NCI-H748 treated with DMSO at 0.1 percent for 48 hours (cell line): ENCODE data around the gene PTCD3.
A peak's percentile ranks its signal among the peaks of the same experiment; 100 is the strongest.

ENCODE experiments used
- DNase-seq: peaks from one replicate; lab custom pipeline; 2025; lab: John Stamatoyannopoulos, UW

The PTCD3 gene

GRCh38 chr2:86143926-86144685, 38.1 kb downstream of the PTCD3 start:
- DNase-seq = no peak

GRCh38 chr2:86147793-86148192, 41.8 kb downstream of the PTCD3 start:
- no peak for DNase-seq

- DNase-seq = no peak
These were observed 44.5 kb downstream of the PTCD3 start for GRCh38 chr2:86150502-86150901.

- no peak for DNase-seq
These were observed 51.0 kb downstream of the PTCD3 start for GRCh38 chr2:86157009-86157556.

- DNase-seq = no peak
These were observed 52.3 kb downstream of the PTCD3 start for GRCh38 chr2:86158286-86158685.

GRCh38 chr2:86160156-86160952, 54.3 kb downstream of the PTCD3 start:
- no peak for DNase-seq

- DNase-seq = no peak
These were observed 64.4 kb downstream of the PTCD3 start for GRCh38 chr2:86170449-86170848.

- DNase-seq = peak; percentile 11
These were observed 65.3 kb downstream of the PTCD3 start for GRCh38 chr2:86171295-86171694.

- no peak for DNase-seq
These were observed 66.6 kb downstream of the PTCD3 start for GRCh38 chr2:86172610-86173009.

- no peak for DNase-seq
These were observed 68.4 kb downstream of the PTCD3 start for GRCh38 chr2:86174445-86174844.

- no peak for DNase-seq
These were observed 69.8 kb downstream of the PTCD3 start for GRCh38 chr2:86175828-86176227.

- DNase-seq = no peak
These were observed 70.6 kb downstream of the PTCD3 start for GRCh38 chr2:86176597-86176996.

GRCh38 chr2:86185517-86186212, 79.6 kb downstream of the PTCD3 start:
- no peak for DNase-seq

- no peak for DNase-seq
These were observed 80.4 kb downstream of the PTCD3 start for GRCh38 chr2:86186431-86186830.

GRCh38 chr2:86189782-86190416, 83.9 kb downstream of the PTCD3 start:
- DNase-seq = no peak
